WERI-Rb-1 (cell line): Measurements from ENCODE around the gene SLIT3.

Experiments
- DNase-seq: peaks from one replicate; pipeline ENCODE4 v3.0.0-alpha.2; 2020
- H3K27ac ChIP-seq: fragments of 250-450 bp; sonication (Bioruptor Pico); 2 replicates; pipeline ENCODE4 v1.5.1; 2020; ENCODE audit warnings: mild to moderate bottlenecking, moderate library complexity
- H3K27me3 ChIP-seq: fragments of 250-450 bp; sonication (Bioruptor Pico); 2 replicates; pipeline ENCODE4 v1.5.1; 2021; ENCODE audit warnings: mild to moderate bottlenecking, low read depth, moderate library complexity; ENCODE audit not compliant: insufficient read depth, severe bottlenecking
- H3K36me3 ChIP-seq: fragments of 250-450 bp; sonication (Bioruptor Pico); 2 replicates; pipeline ENCODE4 v1.5.1; 2020; ENCODE audit warnings: mild to moderate bottlenecking, moderate library complexity
- H3K4me3 ChIP-seq: 2 replicates; pipeline ENCODE4 v1.5.1; 2011; ENCODE audit warnings: low read depth, mild to moderate bottlenecking, control low read depth, low read length
- H3K9me3 ChIP-seq: fragments of 250-450 bp; sonication (Bioruptor Pico); 2 replicates; pipeline ENCODE4 v1.5.1; 2021; ENCODE audit warnings: mild to moderate bottlenecking, moderate library complexity; ENCODE audit not compliant: severe bottlenecking
- TF ChIP-seq, protein P1 (sequence below): IDR thresholded peaks from 2 replicates; pipeline ENCODE4 v1.5.1; 2011; ENCODE audit warnings: low read depth, mild to moderate bottlenecking, control low read depth, inconsistent platforms, low read length

Gene SLIT3

DNA sequence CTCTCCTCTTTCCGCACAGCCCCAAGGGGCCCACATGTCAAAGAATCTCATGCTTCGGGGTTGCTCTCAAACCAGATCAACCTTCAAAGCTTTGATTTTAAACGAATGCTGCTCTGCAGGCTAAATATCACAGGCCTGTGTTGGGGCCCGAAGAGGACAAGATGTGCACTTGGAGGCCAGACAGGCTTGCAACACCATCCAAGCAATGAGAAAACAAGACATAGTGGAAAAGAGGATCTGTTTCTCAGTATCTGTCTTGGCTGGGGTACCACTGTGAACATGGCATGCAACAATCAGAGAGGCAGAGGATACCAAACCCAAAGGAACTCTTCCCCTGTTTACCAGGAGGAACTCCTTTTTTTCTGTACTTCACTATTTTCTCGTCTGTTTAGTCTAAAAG is 321.8 kb downstream of the SLIT3 start:
- Histone ChIP-seq H3K27ac (no peak overlapping the region), H3K36me3 (no peaks in the 10 kb centered on the region), H3K27me3 (peaks cover 71% of the 10 kb centered on the region), H3K4me3 (no peak overlapping the region), H3K9me3 (no peaks in the 10 kb centered on the region)
- DNase-seq = no peak
- TF ChIP-seq, protein P1, sequence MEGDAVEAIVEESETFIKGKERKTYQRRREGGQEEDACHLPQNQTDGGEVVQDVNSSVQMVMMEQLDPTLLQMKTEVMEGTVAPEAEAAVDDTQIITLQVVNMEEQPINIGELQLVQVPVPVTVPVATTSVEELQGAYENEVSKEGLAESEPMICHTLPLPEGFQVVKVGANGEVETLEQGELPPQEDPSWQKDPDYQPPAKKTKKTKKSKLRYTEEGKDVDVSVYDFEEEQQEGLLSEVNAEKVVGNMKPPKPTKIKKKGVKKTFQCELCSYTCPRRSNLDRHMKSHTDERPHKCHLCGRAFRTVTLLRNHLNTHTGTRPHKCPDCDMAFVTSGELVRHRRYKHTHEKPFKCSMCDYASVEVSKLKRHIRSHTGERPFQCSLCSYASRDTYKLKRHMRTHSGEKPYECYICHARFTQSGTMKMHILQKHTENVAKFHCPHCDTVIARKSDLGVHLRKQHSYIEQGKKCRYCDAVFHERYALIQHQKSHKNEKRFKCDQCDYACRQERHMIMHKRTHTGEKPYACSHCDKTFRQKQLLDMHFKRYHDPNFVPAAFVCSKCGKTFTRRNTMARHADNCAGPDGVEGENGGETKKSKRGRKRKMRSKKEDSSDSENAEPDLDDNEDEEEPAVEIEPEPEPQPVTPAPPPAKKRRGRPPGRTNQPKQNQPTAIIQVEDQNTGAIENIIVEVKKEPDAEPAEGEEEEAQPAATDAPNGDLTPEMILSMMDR = no peak

DNA sequence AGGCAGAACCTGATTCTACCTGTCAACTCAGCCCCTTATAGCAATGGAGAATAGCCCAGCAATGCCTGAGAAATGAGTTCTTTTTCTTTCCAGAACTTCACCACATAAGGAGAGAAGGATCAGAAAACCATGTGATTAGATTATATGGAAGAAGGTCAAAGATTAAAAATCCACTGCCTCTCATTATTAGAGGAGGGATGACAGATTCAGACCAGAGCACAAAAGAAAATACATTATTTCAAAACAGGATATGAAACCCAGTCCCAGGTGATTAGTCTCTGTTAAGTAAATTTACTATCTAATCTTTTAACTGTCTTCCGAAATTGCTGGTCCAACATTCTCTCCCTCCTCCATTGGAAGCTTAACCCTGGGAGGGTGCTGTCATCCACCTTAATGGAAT is 322.4 kb downstream of the SLIT3 start:
- Histone ChIP-seq H3K36me3 (no peaks in the 10 kb centered on the region), H3K27ac (no peak overlapping the region), H3K27me3 (peaks cover 71% of the 10 kb centered on the region), H3K9me3 (no peaks in the 10 kb centered on the region), H3K4me3 (no peak overlapping the region)
- TF ChIP-seq, protein P1 = no peak
- DNase-seq = no peak

DNA sequence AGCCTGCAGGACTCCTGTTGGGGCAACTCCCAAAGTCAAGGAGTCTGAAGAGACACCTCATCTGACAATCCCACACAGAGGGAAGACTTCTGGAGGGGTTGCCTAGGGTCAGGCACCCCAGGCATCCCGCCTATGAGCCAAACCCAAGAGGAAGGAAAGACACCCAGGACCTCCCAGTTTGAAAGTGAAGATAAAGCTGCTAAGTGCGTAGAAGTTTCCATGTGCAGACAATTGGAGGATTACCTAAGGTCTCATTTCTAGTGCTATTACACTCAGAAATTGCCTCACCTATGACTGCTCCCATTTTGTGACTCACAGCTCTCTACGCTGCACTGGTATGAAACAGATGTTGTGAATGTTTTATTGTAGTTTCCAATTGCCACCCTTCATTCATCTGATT is 322.9 kb downstream of the SLIT3 start:
- TF ChIP-seq, protein P1 = no peak
- no peak overlapping the region for H3K27ac ChIP-seq
- H3K4me3 ChIP-seq = no peak overlapping the region
- H3K36me3 ChIP-seq = no peaks in the 10 kb centered on the region
- peaks cover 71% of the 10 kb centered on the region for H3K27me3 ChIP-seq
- no peaks in the 10 kb centered on the region for H3K9me3 ChIP-seq
- DNase-seq = no peak

DNA sequence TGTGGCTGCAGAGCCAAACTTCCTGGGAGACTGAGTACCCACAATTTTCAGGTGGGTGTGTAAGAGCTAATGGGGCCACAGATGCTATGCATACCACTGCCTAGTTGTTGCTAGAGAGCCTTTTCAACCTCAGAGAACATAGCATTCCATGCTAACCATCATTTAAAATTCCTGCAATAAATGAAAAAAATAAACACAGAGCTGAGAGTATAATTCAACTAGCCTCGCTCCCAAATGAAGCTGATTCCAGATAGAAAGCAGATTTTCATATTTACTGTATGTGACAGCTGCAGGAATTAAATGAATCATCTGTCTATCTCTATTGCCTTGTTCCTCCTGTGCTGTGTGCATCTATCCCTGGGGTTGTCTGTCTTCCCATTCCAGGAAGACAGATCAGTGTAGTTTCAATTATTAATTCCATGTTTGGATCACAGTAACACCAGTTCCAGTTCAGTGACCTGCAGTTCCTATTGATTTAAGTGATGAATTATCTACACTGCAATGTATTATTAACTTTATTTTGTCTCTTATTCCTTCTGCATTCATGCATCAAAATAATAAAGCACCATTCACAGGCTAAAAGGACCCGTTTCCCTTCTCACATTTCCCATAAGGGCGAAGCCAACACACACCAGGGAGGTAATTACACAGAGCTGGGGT is 324.5 kb downstream of the SLIT3 start:
- DNase-seq = no peak
- Histone ChIP-seq H3K9me3 (no peaks in the 10 kb centered on the region), H3K27ac (no peak overlapping the region), H3K27me3 (peaks cover 74% of the 10 kb centered on the region), H3K4me3 (no peak overlapping the region), H3K36me3 (no peaks in the 10 kb centered on the region)
- TF ChIP-seq, protein P1 = no peak

DNA sequence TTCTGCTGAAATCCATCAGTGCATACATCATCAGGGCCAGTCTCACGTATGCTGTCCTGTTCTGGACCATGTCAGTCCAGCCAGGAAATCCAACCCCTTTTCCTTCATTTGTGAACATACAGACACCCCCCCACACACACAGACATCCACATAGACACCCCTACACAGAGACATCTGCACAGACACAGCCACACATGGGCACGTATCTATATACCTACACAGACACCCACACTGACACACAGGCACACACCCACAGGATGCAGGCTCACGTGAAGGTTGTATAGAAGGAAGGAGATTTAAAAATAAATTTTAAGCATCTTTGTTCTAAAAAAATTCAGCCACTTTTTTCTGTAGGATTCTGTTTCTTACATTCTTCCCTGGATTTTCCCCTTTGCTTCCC is 325.6 kb downstream of the SLIT3 start:
- no peak overlapping the region for H3K27ac ChIP-seq

DNA sequence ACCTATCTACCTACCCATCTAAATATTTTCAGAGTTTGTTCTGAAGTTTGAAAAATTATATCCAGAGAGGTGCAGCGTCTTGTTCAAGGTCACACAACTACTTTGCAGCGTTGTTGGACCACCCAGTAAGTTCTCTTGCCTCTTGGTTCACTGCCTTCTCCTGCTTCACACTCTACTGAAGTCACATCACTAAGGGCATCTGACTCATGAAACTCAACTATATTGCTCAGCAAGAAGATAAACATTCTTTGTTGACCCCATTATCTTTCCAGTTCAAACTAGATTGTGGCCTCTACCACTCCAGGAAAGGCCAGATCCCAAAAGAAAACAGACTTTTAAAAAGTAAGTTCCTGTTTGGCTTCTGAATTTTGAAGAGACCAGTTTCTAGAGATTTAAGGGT is 326.9 kb downstream of the SLIT3 start:
- H3K27ac ChIP-seq = no peak overlapping the region
- no peak for DNase-seq

More for the DNA sequence above, 325.6 kb downstream of the SLIT3 start:
- TF ChIP-seq, protein P1 = no peak
- no peaks in the 10 kb centered on the region for H3K36me3 ChIP-seq
- no peak overlapping the region for H3K4me3 ChIP-seq
- no peak for DNase-seq
- peaks cover 84% of the 10 kb centered on the region for H3K27me3 ChIP-seq
- no peaks in the 10 kb centered on the region for H3K9me3 ChIP-seq

More for the DNA sequence above, 326.9 kb downstream of the SLIT3 start:
- Histone ChIP-seq H3K4me3 (no peak overlapping the region), H3K27me3 (peaks cover 84% of the 10 kb centered on the region), H3K9me3 (peaks cover 4% of the 10 kb centered on the region), H3K36me3 (no peaks in the 10 kb centered on the region)
- TF ChIP-seq, protein P1 = no peak
